ENCODE results near the gene APPL1.
"Not testable (repeated sequence)": the region's sequence is repeated elsewhere in the genome, so short reads cannot be mapped to it uniquely, and the experiment has no call there.

Gene APPL1

DNA sequence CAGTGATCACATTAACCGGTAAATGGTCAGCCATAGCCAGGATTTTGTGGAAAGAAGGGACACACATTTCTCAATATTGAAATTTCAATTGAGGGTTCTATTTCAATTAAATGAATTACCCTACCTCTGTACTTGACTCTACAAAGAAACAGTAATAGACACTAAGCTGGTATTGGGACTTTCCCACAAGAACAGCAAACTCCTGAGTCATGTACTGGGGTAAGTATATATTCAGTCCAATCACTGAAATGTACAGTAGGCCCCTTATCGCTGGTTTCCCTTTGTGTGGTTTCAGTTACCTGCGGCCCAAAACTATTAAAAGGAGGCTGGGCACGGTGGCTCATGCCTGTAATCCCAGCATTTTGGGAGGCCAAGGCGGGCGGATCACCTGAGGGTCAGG is 47.3 kb downstream of the APPL1 start:
- peak; percentile 39 for DNase-seq

DNA sequence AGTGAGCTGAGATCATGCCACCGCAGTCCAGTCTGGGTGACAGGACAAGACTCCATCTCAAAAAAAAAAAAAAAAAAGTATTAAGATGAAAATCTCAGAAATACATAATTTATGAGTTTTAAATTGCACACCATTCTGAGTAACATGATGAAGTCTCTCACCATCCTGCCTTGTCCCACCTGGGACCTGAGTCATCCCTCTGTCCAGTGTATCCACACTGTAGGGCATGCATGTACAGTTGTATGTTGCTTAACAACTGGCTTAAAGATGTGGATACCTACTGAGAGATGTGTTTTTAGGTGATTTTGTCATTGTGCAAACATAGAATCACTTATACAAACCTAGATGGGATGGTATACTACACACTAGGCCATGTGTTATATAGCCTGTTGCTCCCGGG is 47.9 kb downstream of the APPL1 start:
- no peak for DNase-seq

DNA sequence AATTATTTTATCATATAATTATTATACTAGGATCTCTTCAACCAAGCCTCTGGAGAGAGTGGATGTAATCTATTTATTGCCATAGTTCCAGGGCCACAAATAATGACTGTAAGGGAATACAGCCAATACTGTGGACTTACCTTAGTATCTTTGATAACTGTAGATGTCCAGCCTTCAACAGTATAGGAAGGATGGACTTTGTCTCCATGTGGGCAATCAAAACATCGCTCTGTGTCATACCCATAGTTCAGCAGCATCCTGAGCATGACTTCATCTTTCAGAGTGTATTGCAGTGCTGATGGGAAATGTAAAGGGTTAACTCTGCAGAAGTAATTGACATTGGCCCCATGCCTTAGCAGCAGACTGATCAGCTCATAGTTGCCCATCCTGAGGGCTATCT is 50.7 kb downstream of the APPL1 start:
- no peak for DNase-seq

DNA sequence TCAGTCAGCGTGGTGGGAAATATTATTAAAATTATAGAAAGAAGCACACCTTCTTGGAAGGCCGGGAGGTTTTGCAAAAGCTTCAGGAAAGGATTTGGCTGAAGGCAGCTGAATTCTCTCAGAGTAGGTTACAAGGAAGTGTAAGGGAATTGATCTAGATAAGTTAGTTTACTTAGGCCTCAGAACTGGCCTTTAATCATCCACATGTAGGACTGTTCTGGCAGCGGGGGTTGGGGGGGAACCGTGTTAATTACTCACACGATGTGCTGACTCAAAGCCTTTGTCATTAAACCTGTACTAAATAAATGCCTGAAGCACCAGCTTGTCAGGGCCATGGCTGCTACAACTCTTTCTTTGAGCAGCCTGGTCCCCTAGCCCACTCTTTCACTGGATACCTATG is 52.2 kb downstream of the APPL1 start:
- DNase-seq: no peak

DNA sequence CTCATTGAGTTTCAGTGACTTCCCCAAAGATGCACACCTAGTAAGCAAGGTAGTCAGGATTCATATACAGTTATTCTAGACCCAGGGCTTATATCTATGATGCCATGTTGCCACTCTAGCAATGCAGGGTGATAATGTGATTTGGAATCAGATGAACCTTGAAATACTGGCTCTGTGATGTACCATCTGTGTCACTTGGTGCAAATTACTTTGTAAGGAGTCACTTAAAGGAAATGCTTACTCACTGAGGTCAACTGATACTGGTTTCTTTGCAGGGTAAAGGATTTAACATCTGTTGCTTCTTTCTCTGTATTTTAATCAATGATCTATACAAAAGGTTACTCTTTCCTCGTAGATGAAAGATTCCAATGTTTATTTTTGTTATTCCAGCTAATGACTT is 54.2 kb downstream of the APPL1 start:
- no peak for DNase-seq

DNA sequence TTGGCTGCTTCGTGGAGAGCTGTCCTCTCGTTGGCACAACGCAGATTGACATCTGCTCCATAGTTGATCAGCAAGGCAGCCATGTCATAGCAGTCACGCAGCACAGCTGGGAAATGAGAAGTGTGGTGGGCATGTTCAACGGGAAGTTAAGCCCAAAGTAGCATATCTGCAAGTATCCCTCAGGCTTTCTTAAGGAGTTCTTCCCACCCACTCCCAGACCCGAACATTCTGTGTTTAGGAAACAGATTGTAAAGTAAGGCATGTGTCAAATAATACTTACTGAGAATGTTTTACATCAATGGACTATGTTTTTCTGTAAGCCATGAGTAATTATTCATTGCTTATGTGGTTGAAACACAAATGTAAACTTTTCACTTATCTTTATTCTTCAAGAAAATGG is 55.8 kb downstream of the APPL1 start:
- no peak for DNase-seq

DNA sequence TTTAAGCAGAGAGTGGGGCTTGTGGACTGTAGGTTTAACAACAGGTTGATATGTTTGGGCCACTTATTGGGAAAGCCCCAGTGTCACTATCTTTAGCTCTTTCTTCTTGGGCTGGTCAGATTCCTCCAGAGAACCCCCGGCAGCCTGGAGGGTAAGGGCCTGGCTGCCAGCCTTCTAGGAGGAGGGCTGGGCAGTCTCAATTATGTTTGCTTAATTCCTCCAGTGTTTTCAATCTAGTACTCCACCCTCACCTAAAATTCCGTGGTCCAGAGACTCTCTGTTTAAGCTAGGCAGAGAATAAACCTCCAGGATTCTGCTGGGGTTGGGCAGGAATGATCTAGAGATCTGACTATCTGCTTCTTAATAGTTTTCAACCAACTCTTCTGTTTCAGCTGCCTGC is 59.7 kb downstream of the APPL1 start:
- DNase-seq: no peak

DNA sequence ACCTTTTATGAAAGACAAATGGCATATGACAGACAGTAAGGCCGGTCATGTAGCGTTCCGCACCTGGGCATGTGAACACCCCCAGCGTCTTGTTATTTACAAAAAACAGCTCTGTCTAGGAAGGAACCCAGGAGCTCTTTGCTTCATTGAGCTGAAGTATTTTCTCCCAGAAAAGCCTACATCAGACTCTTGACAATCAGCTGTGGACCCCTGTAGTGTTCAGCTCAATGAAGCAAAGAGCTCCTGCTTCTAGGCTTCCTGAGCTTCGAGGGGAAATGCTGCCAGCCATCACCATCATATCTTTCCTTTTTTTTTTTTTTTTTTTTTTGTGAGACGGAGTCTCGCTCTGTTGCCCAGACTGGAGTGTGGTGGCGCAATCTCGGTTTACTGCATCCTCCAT is 60.9 kb downstream of the APPL1 start:
- no peak for DNase-seq

DNA sequence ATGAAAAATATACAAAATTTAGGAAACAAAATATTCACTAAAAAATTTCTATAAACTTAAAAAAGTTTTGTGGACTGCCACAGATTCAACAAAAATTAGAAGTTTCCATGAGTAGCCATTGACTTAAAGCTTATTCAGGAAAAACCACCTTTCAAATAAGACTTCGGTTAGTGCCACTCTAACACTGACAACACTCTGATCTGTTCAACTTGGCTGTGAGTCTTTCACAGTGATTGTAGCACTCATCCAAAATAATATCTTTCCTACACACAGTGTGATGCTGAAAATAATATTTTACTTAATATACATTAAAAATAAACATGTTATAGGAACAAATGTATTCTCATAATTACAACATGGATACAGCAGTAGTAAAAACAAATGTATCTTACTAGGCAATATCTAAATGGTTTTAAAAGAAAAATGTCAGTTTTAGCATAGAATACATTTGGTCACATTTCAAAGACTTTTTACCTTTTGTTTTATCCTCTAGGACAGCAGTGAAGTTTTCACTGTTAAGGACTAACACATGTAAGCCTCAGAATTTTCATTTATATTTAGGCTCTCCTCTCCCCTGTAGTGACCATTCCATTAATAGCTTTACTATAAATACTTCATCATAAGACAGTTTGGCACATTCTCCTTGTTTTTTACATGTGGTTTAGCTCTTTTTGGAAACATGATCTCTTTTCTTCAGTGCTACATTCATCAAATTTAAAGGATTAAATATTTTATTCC is 64.8 kb downstream of the APPL1 start, which contains the start of gene ASB14:
Gene ASB14, minus strand, starts transcription at position 527 of the 738 bp plus-strand sequence. CDS start 652 bp downstream, outside the sequence.
- no peak for DNase-seq

DNA sequence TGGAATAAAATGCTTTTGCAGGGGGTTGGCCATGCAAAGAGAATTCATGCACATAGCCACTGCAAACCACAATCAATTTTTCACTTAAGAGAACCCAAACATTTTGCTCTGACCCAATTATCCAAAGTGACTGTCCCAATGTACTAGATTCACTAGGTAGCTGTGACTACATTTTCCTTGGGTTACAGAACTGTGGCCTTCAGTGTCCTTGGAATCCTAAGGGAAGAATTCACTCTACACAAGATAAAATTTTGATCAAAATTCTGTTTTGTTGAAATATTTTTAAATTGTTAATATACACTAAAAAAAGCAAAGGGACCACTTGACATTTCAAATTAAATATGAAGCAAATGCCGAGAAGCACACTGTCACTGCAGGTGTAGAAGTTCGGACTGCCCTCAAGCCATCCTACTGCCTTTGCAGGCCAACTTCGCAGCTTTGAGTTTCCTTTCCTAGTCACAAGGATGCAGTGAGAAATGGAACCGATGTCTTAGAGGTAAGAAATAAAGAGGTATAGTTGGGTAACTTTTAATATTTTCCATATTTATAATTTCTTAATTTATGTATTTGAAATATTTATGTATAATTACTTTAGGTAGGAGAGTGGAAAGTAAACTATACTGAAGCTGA is 65.5 kb downstream of the APPL1 start:
- no peak for DNase-seq

DNA sequence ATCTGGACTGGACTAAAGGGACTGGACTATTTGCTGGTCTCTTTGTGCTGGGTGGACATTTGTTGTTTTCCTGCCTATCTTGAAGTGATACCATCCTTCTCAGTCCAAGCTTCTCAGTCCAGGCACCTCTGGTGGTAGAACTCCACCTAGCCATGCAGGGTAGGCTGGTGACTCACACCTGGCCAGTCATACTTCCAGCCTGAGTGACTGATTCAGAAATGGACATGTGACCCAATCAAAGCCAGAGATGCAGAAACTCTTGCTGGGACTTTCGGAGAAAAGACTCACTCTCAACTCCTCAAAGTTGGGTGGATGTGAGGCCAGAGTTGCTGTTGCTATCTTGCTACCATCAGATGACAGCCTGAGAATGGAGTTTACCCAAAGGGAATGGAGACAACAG is 70.5 kb downstream of the APPL1 start:
- peak; percentile 56 for DNase-seq

DNA sequence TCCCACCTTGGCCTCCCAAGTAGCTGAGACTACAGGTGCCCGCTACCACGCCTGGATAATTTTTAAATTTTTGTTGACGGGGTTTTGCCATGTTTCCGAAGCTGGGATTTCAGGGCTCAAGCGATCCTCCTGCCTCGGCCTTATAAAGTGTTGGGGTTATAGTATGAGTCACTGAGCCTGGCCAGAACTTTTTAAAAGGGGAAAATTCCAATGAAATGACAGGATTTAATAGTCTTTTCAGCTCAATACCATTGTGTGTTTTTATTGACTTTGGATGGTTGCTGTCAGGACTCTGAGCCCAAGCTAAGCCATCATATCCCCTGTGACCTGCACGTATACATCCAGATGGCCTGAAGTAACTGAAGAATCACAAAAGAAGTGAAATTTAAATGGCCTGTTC is 76.0 kb downstream of the APPL1 start:
- not testable (repeated sequence) for DNase-seq

DNA sequence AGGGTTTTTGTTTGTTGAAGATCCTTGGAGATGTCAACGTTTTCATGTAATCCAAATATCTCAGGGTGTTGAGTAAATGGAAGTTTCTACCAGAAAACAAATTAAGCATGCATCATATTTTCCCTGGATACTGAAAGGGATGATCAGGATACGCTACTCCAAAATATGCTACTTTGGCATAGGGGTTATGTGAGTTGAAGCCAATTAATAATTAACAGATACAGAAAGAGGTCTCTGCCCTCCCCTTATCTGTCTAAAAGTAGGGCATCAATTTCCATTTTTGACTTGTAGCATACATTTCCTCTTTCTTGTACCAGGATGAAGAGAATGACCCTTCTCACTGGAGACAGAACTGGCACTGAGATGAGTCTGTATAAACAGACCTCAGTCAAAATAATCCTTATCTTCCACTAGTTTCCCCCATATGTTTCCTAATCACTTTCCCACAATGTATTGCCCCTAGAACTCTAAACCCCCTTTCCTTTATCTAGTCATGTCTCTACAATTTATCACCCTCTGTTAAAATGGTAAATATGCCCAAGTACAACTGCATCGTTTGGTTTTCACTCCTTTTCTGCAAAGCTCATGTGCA is 82.3 kb downstream of the APPL1 start:
- no peak for DNase-seq

DNA sequence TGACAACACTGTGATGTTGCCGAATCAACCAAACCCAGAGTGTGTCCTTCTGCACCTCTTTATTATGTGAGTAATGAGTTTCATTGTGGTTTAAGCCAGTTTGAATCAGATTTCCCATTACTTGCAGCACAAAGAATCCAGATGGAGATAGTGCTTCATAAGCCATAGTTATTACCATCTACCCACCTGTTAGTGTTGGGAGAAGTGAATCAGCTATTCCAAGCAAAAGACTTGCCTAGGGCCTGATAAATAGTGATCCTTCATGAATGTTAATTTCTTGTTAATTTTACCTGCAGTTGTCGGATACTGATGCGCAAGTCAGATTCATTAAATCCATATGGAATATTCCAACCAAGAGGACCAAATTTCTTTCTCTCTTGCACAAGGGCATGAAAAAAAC is 86.7 kb downstream of the APPL1 start:
- DNase-seq: no peak
